Kidney (tissue), 14 donors: ENCODE data around the gene SLX9. TPM values are rescaled to one million over a fixed set of nuclear protein-coding genes. Genes with fewer than 3 reads are reported as not detected.
A peak's percentile ranks its signal among the peaks of the same experiment; 100 is the strongest.

ENCODE experiments used
- DNase-seq, 5 donors: peaks; one replicate each; pipeline ENCODE4 v3.0.0-alpha.2; 2013 to 2020
- FAIRE-seq: peaks from 2 replicates; lab custom pipeline; 2012; peaks lifted over from hg19 to GRCh38; lab: Jason Lieb, UNC
- H3K27ac ChIP-seq, 2 donors: one replicate each; pipeline ENCODE4 v1.7.0; 2013; ENCODE audit warnings: low read depth in 2 of 2, low read length in 2 of 2, inconsistent platforms in 1 of 2
- H3K27me3 ChIP-seq: one replicate; pipeline ENCODE4 v1.7.1; 2013; ENCODE audit warnings: low read length, inconsistent platforms; ENCODE audit not compliant: control insufficient read depth, insufficient read depth
- H3K36me3 ChIP-seq, 3 donors: one replicate each; pipeline versions ENCODE4 v1.7.0 to v1.7.1; 2013; ENCODE audit warnings: low read length in 3 of 3, control low read depth in 1 of 3, inconsistent platforms in 1 of 3; ENCODE audit not compliant: insufficient read depth in 3 of 3, control insufficient read depth in 2 of 3
- H3K4me1 ChIP-seq, 3 donors: one replicate each; pipeline versions ENCODE4 v1.7.0 to v1.7.1; 2013; ENCODE audit warnings: low read length in 3 of 3, inconsistent platforms in 1 of 3, low read depth in 1 of 3; ENCODE audit not compliant: control insufficient read depth in 2 of 3, insufficient read depth in 2 of 3
- H3K4me3 ChIP-seq, 3 donors: one replicate each; pipeline versions ENCODE4 v1.7.0 to v1.8.1; 2013; ENCODE audit warnings: low read length in 3 of 3, control low read depth in 1 of 3, inconsistent platforms in 1 of 3
- H3K9ac ChIP-seq, 3 donors: one replicate each; pipeline versions ENCODE4 v1.7.0 to v1.7.1; 2013; ENCODE audit warnings: low read length in 3 of 3, control low read depth in 1 of 3, inconsistent platforms in 1 of 3
- H3K9me3 ChIP-seq, 3 donors: one replicate each; pipeline versions ENCODE4 v1.7.0 to v1.7.1; 2013; ENCODE audit warnings: low read length in 3 of 3, control low read depth in 1 of 3, inconsistent platforms in 1 of 3; ENCODE audit not compliant: control insufficient read depth in 2 of 3, insufficient read depth in 1 of 3
- CTCF ChIP-seq: IDR thresholded peaks from 3 replicates; pipeline ENCODE4 v1.5.1; 2012; ENCODE audit warnings: mild to moderate bottlenecking, moderate library complexity, borderline replicate concordance; ENCODE audit not compliant: insufficient read depth; ENCODE audit errors: extremely low read depth
- intact Hi-C: fragments of 100-400 bp; cut with DNase I; formaldehyde crosslinking; loops from one replicate; pipeline ENCODE4 v1.11.1; 2022
- polyA plus RNA-seq: library from polyadenylated mRNA; stranded (reverse); fragments of 350-450 nt; fragmentation: Illumina TruSeq; extraction: RNeasy Lipid Tissue Mini Kit (QIAGEN cat#74804); gene quantifications from one replicate; pipeline ENCODE4 v1.2.3, GENCODE V29; 2014; ENCODE audit warnings: low read depth, low replicate concordance; ENCODE audit not compliant: insufficient read depth
- total RNA-seq: library from RNA; stranded (reverse); fragmentation: NEBNext Ultra II Directional; extraction: Animal tissue kit (Norgen Biotek cat#: 25700); gene quantifications from one replicate; pipeline ENCODE4 v1.2.1, GENCODE V29; 2021
- donor health status: control.
- donor health status: control.
- donor health status: control.
- donor health status: control.
- donor health status: control.
- donor health status: DM: yes; HTN: yes; CAD: no.
- donor health status: Normal renal cell carcinoma (clear cell type).

SLX9 gene
- total and polyA plus RNA-seq, 2 donors from 2014 or later: 27.1 to 35.1 TPM

- Histone ChIP-seq H3K36me3 (peaks cover 0 to 3% (median 3%) of the 10 kb centered on the region in 3 donors), H3K9me3 (no peaks in the 10 kb centered on the region), H3K27ac (no peak overlapping the region), H3K9ac (no peak overlapping the region), H3K27me3 (no peaks in the 10 kb centered on the region), H3K4me1 (peaks cover 0 to 5% (median 0%) of the 10 kb centered on the region in 3 donors), H3K4me3 (no peak overlapping the region)
- intact Hi-C loops: loop anchor here (5.0 kb wide), 1 partner anchor 178 kb away; no protein-coding TSS in a partner anchor
- FAIRE-seq (no peak), DNase-seq (peak in 1 of 5 donors; percentile 76)
- TF ChIP-seq CTCF: no peak
Measured at GRCh38 chr21:44949161-44949778, 9.4 kb downstream of the SLX9 start.

DNA sequence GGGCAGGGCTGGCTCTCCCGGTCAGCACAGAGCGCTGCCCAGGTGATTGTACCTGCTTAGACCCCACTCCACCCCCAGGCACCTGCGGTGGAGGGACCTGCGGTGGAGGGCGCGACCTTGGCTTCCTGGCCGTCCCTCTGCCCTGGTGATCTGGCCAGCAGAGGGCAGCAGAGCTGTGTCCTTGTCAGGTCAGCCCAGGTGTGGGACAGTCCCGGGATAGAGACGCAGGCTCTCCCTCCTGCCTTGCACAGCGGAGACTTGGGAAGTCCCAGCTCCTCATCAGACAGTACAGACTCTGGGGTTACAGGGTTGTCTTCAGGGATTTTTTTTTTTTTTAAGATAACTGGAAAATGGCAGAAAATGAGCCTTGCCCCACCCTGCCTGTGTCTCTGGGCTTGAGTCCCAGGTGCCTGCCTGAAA, 10.0 kb downstream of the SLX9 start:
- no peaks in the 10 kb centered on the region for H3K9me3 ChIP-seq
- H3K27ac ChIP-seq: no peak overlapping the region
- H3K9ac ChIP-seq: no peak overlapping the region
- no peak for FAIRE-seq
- H3K36me3 ChIP-seq: peaks cover 0 to 3% (median 3%) of the 10 kb centered on the region in 3 donors
- no peaks in the 10 kb centered on the region for H3K27me3 ChIP-seq
- peak; percentile 76 to 94 (median 84) for DNase-seq
- H3K4me3 ChIP-seq: no peak overlapping the region
- H3K4me1 ChIP-seq: peaks cover 0 to 5% (median 0%) of the 10 kb centered on the region in 3 donors
- peak; percentile 90 for TF ChIP-seq CTCF
- intact Hi-C loops: loop anchor here (5.0 kb wide), 1 partner anchor 178 kb away; no protein-coding TSS in a partner anchor

DNA sequence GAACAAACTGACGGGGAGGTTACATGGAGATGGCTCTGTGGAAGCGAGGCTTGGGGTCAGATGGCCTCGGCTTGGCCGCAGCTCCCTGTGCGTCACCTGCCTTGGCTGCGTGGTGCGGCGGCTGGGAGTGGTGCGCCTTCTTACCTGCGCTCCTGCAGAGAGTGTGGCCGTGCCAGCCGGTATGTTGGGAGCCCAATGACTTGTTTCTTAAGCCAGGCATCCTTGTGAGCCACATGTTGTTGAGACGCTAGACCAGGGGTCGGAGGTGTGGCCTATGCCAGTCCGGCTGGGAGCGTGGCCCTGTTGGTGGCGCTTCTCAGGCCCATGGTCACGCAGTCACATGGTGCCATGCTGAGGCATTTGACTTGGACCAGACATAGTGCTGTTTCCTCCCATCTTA, 10.5 kb downstream of the SLX9 start:
- FAIRE-seq: no peak
- Histone ChIP-seq H3K27me3 (no peaks in the 10 kb centered on the region), H3K36me3 (peaks cover 0 to 3% (median 0%) of the 10 kb centered on the region in 3 donors), H3K4me1 (peaks cover 0 to 5% (median 0%) of the 10 kb centered on the region in 3 donors), H3K9ac (no peak overlapping the region), H3K27ac (no peak overlapping the region), H3K9me3 (no peaks in the 10 kb centered on the region), H3K4me3 (no peak overlapping the region)
- no peak for TF ChIP-seq CTCF
- DNase-seq: peak in 1 of 5 donors; percentile 76
- intact Hi-C loops: no loop called here
